ENCODE data around the gene VPS33B.

DNA sequence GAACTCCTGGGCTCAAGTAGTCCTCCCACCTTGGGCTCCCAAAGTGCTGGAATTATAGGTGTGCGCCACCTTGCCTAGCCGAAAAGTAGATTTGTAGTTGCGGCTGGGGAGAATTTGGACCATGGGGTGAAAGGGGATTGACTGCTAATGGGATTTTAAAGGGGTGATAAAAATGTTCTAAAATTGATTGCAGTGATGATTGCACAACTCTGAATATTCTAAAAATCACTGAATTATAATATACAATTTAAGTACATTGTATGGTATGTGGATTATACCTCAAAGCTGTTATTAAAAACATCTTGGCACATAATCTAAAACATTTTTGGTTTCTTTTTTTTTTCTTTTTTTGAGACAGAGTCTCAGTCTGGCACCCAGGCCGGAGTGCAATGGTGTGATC is 31.9 kb downstream of the VPS33B start:
- TF ChIP-seq, protein P1, sequence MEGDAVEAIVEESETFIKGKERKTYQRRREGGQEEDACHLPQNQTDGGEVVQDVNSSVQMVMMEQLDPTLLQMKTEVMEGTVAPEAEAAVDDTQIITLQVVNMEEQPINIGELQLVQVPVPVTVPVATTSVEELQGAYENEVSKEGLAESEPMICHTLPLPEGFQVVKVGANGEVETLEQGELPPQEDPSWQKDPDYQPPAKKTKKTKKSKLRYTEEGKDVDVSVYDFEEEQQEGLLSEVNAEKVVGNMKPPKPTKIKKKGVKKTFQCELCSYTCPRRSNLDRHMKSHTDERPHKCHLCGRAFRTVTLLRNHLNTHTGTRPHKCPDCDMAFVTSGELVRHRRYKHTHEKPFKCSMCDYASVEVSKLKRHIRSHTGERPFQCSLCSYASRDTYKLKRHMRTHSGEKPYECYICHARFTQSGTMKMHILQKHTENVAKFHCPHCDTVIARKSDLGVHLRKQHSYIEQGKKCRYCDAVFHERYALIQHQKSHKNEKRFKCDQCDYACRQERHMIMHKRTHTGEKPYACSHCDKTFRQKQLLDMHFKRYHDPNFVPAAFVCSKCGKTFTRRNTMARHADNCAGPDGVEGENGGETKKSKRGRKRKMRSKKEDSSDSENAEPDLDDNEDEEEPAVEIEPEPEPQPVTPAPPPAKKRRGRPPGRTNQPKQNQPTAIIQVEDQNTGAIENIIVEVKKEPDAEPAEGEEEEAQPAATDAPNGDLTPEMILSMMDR (conservative IDR thresholded peaks at IDR 0.05; ENCODE audit: low read length): no peak
- no peak for TF ChIP-seq EZH2phosphoT487 (IDR thresholded peaks at IDR 0.05; ENCODE audit: borderline replicate concordance)

Measured in Loucy (cell line).